Erythroblast (primary cell): ENCODE measurements around the gene SLC37A2.

ENCODE experiments used
- DNase-seq, 2 experiments: peaks; one replicate each; lab custom pipeline; 2025; lab: John Stamatoyannopoulos, UW
- GATA1 ChIP-seq: IDR thresholded peaks from 2 replicates; pipeline ENCODE4 v1.6.1; 2011; ENCODE audit warnings: low read depth, mild to moderate bottlenecking, control low read depth, low read length, moderate library complexity
- POLR2A ChIP-seq: IDR thresholded peaks from 2 replicates; pipeline ENCODE4 v1.6.1; 2011; ENCODE audit warnings: mild to moderate bottlenecking, low read length

The SLC37A2 gene

DNA sequence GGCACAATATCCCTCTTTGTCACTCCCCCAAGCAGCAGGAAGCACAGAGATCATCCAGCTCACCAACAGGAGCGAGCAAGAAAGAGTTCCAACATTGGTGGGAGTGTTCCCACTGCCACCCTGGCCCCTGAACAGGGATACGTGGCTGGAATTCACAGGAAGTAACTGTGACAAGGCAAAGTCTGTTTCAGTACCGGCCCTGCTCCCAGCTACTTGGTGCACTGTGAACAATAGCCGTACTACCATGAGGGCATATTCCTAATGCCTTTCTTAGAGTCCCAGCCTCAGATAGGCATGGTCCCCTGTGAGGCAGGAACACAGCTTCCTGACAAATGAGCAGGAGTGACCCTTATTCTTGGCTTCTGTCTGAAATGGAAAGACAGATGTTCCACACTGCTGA lies 1.8 kb upstream of the SLC37A2 start:
- TF ChIP-seq POLR2A, result no peak
- TF ChIP-seq GATA1, result no peak
- no peak for DNase-seq

DNA sequence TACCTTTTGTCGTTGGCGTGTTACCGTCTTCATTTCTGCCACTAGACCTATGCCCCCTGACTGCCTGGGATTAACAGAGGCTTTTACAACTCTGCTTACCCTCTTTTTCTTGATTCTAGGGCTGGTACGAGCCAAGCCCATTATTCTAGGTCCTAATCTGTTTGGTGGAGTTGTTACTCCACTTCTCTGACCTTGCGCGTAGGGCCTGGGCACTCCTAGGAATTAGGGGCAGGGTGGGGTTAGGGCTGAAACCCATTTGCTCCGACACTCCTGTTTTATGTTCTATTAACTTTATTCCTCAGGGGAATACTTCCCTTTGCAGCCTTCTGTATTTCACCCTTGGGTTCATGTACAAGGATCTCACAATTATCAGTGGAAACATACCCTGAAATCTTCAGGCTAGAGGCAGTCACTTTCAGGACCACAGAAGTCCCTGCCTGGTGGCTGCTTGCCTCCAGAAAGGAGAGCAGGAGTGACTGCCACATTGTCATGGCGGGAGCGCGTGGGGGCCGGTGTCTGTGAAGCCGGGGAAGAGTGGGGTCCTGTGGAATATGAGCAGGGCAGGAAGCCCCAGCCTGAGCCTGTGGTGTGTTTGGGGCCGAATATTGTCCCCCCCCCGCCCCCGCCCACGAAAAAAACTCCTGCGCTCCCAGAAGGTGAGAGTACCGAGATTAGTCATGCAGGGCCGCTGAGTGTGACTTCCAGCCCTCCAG lies 731 bp upstream of the SLC37A2 start:
- no peak for TF ChIP-seq GATA1
- no peak for DNase-seq

DNA sequence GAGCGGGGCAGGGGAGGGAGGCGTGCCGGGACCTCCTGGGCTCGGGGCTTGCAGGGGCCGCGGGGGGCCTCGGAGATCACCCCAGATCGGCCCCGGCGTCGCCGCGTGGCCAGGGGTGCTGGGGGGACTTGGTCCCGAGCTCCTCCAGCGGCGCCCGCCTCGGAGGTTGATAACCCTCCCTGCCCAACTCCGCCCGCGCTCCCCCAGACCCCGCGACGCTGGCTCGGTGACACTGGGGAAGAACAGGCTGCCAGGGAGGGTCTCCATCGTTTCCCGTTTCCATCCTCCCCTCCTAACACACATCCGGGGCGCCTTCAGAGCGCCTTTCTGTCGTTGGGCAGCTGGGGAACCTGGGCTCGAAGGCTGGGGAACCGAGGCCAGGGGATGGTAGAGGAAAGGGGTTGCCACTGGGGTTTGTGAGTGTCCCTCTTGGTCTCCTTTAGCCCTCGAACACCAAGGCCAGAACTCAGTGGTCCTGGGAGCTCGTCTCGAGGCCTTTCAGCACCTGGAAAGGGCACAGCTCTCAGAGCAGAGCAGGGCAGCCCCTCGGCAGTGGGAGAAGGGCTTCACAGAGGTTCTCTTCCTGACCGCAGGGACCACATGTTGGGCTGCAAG lies 431 bp downstream of the SLC37A2 start:
- TF ChIP-seq GATA1, result no peak
- no peak for TF ChIP-seq POLR2A
- DNase-seq, result no peak

DNA sequence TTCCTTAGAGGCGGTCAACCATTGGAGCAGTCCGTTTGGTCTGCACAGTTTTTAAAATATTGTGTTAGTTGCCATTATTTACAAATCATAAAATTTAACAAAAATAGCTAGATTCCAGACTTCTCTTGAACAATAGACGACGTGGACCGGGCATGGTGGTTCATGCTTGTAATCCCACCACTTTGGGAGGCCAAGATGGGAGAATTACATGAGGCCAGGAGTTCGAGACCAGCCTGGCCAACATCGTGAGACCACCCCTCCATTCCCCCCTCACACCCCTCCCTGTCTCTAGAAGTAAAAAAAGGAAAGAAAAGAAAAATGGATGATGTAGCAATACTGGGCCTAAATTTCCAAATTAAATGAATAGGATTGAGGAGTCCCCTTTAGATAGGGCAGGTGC lies 965 bp downstream of the SLC37A2 start:
- DNase-seq, result no peak
- TF ChIP-seq POLR2A, result peak; percentile 32
- TF ChIP-seq GATA1, result no peak

DNA sequence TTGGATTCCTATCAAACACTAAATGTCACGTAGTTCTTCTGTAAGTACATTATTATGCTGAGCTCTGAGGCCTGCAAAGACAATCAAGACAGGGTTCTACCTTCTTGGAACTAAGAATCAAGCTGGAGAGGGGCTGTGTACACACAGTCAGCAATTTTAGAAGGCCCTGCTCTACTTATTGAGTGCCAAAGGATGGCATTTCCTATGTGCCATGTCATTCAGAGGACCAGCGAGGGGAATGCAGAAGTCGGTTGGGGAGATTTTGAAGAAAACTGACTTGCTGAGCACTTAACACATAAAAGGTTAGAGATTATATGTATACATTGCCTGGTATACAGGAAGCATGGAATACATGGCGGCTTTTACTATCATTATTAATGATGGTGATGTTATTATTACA lies 5.3 kb downstream of the SLC37A2 start:
- DNase-seq, result peak in 1 of 2 experiments; percentile 8
- TF ChIP-seq POLR2A (no peak), GATA1 (no peak)

DNA sequence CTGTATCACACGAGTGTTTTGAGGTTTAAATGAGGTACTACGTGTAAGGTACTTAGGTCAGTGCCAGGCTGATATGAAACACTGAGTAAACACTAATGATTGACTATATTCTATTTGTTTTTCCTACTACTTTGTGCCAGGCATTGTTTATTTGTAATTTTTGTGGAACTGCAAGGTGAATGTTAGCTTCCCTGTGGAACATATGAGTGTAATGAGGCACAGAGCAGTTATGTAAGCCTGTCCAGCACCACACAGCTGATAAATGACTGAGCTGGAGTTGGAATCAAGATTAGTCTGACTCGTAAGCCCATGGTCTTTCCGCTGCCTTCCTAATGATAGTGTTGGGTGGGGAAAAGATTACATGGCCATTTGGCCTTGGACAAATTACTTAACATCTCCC lies 5.9 kb downstream of the SLC37A2 start:
- DNase-seq, result peak; percentile 65 to 71
- no peak for TF ChIP-seq POLR2A
- no peak for TF ChIP-seq GATA1

DNA sequence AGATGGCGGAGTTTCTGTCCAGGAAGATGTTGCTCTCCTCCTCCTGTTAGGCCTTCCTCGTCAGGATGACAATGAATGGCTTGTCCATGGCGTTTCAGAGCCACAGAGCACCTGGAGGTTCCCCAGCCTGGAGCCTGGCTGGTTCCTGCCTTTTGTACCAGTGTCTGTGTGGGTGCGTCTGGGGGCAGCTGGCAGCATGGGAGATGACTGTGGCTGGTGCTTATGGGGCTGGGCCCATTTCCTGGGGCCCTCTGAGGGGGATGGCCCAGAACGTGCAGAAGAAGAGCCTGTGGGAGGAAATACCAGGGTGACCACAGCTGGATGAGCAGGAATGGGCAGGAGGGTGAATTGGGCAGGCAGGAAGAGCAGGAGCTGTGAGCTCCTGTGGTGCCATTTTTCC lies 6.7 kb downstream of the SLC37A2 start:
- TF ChIP-seq POLR2A, result no peak
- TF ChIP-seq GATA1, result no peak
- no peak for DNase-seq

DNA sequence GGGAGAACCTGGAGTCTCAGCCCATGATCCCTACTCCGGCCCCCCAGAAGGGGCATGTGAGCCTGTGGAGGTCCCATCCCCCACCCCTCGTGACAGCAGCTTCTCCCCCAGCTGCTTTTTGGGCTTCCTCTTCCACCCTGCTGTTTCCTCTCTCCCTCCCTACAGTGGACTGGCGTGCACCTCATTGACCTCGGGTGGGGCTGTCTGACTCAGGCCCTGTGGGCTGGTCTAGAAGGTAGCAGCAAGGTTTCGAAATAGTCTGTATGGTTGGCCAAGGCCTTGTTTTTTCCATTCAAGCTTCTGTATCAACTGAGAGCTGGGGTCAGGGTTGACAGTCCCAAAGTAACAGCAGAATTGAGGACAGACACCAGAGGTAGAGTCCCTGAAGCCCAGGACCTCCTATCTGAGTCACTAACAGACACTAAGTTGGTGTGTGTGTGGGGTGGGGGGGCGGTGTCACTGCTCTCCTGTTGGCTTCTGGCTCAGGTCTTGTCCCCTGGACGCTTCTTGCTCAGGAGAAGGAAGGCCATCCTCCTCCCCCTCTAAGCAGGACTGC lies 7.7 kb downstream of the SLC37A2 start:
- peak; percentile 68 to 82 for DNase-seq
- no peak for TF ChIP-seq GATA1
- TF ChIP-seq POLR2A, result peak; percentile 44

DNA sequence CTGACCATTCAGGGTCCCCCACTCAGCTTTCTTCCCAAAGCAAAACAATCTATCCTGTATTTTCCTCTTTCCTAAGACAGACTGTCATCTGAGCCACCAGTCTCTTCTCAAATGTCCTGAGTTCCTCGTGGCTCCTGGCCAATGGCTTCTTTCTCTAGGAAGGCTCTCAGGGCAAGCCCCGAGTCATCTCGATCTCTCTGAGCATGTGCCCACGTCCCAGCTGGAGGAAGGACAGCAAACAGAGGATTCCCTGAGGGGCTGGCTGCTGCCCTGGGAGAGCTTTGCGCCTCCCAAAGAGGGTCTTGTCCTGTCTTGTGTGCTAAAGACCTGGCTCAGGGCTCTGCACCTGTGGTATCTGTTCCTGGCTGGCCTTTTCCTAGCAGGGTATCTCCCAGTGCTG lies 8.3 kb downstream of the SLC37A2 start:
- TF ChIP-seq POLR2A, result no peak
- no peak for TF ChIP-seq GATA1
- peak in 1 of 2 experiments; percentile 25 for DNase-seq

DNA sequence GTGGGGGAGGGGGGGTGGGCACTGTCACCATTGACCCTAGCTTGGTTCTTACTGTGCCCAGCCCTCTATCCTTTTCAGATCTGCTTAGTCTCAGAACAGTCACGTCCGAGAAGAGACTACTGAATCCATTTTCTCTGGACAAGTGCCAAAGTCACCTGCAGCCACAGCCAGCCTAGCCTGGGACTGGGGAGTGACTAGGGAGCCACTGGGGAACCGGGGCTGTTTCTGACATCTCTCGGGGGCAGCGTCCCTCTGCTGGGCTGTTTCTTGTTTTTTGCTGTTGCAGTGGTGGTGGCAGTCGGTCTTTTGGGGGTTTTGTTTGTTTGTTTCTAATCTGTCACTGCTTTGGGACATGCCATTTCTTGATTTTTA lies 8.7 kb downstream of the SLC37A2 start:
- no peak for DNase-seq
- no peak for TF ChIP-seq POLR2A
- TF ChIP-seq GATA1, result no peak

DNA sequence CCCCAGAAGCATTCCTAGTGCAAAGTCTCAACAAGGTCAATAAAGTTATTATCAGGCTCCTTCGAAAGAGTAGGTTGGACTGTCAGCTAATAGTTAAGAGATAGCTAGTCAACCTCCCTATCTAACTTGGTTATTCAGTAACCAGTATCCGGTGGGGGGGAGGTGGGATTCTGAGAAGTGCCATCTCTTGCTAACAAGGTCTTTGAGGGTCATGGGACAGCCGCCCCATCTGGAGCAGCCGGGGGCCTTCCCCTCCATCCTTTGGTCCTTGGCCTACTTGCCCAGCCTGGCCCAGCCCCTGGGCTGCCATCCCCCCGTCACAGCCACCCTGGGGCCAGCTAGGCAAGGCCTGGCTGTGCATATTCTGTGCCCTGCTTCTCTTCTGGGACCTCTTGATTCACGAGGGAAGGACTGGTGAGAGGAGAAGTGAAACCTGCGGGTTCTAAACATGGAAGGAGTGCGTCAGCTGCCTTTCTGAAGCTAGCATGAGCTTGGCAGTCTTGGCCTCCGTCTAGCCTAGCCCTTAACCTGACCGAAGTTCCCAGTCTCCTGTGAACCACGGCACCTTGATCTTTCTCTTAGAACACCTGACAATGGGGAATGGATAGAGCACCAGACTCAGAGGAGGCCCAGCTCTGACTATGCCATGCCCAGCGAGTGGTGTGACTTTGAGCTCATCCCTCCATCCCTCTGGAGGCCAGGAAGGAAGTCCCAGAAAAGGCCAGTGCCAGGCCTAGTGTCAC lies 9.3 kb downstream of the SLC37A2 start:
- DNase-seq, result no peak
- TF ChIP-seq GATA1 (no peak), POLR2A (no peak)

DNA sequence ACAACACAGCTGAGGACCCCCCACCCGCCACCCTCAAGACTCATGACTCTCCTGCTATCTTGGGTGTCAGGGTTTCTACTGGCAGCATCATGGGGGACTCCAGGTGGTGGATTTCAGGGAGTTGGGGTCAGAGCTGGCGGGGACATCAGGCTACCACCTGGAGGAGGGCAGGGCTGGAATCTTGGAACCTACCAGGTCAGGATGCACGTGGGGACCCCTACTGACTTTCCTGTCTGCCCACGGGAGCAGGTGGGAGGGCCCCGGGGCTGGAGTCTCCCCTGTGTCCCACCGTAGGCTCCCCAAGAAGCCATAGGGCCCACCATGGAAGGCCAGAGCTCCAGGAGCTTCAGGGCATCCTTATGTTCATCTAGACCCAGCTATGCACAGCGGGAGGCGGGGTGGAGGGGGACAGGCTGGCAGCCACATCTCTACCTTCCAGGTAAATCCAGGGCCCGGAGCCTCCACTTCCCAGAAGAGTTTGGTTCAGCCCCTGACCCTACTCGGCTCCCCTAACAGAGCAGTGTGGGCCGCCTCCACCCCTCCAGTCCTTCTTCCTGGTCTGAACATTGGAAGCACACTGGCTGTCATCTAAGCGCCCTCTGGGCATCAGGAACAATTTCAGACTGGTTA lies 10.0 kb downstream of the SLC37A2 start:
- TF ChIP-seq POLR2A (no peak), GATA1 (no peak)
- DNase-seq, result no peak

DNA sequence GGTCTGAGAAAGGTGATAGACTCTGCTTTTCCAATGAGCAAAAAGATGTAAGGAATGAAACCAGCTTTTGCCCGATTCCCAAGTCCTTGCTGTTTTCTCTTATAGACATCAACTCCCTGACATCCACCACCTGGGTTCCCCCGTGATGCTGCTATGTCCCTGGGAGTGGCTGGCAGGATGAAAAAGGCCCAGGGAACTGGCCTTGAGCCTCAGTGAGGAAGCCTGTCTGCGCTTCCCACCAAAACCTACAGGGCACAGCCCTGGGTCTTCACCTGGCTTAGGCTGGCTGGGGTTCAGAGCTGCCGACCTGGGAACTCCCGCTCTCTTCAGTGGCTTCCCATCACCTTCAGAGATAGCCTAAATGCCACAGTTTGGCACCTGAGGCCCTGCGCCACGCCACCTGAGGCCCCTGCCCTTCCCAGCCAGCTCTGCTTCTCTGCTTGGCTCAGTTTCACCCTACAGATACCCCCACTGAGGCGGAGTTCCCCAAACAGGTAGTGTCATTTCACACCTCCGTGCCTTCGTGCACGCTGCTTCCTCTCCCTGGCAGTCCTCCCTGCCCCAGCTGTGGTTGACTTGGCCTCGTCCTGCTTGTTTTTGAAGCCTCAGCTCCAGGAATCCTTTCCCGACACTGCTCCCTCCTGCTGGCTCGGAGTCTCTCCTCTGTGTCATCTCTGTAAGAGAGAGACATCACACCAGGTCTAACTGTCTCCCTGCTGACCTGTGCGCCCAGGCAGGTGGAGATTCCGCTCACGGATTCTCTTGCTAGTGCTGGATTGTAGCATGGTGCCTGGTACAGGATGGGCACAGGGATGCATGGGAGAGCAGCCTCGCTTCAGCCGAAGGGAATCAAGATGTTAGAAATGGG lies 10.7 kb downstream of the SLC37A2 start:
- TF ChIP-seq POLR2A (no peak), GATA1 (no peak)

More for the DNA sequence above, 10.7 kb downstream of the SLC37A2 start:
- no peak for DNase-seq
